Urothelium cell line (cell line): ENCODE data around the gene LRRC57.

Experiments
- DNase-seq: peaks from one replicate; pipeline ENCODE4 v3.0.0; 2011; ENCODE audit warnings: low spot score, mixed read lengths
- FAIRE-seq: peaks from 2 replicates; lab custom pipeline; 2011; peaks lifted over from hg19 to GRCh38; lab: Jason Lieb, UNC

The LRRC57 gene

GRCh38 chr15:42553554-42553953 is 5.0 kb upstream of the LRRC57 start:
- no peak for FAIRE-seq
- DNase-seq: no peak

- FAIRE-seq (no peak), DNase-seq (no peak)
Measured at GRCh38 chr15:42549741-42550392, 1.3 kb upstream of the LRRC57 start.

- no peak for DNase-seq
- no peak for FAIRE-seq
Measured at GRCh38 chr15:42549032-42549491, 469 bp upstream of the LRRC57 start.

- DNase-seq: no peak
- FAIRE-seq: no peak
Measured at GRCh38 chr15:42547918-42548248, 710 bp downstream of the LRRC57 start.

GRCh38 chr15:42544853-42545629 is 3.6 kb downstream of the LRRC57 start:
- no peak for DNase-seq
- FAIRE-seq: no peak

GRCh38 chr15:42533246-42533645 is 15.3 kb downstream of the LRRC57 start:
- DNase-seq (no peak), FAIRE-seq (no peak)

GRCh38 chr15:42528970-42529369 is 19.6 kb downstream of the LRRC57 start:
- FAIRE-seq (no peak), DNase-seq (no peak)

- DNase-seq (no peak), FAIRE-seq (no peak)
Measured at GRCh38 chr15:42523331-42523730, 25.3 kb downstream of the LRRC57 start.

GRCh38 chr15:42511007-42511391 is 37.6 kb downstream of the LRRC57 start:
- FAIRE-seq: no peak
- no peak for DNase-seq

- FAIRE-seq: no peak
Measured at GRCh38 chr15:42510258-42511006, 38.2 kb downstream of the LRRC57 start.

GRCh38 chr15:42508263-42508690 is 40.3 kb downstream of the LRRC57 start:
- FAIRE-seq (no peak), DNase-seq (no peak)

More at GRCh38 chr15:42510258-42511006, 38.2 kb downstream of the LRRC57 start:
- DNase-seq: no peak

GRCh38 chr15:42507514-42507913 is 41.1 kb downstream of the LRRC57 start:
- FAIRE-seq (no peak), DNase-seq (no peak)

GRCh38 chr15:42504631-42505030 is 44.0 kb downstream of the LRRC57 start:
- DNase-seq (no peak), FAIRE-seq (no peak)

- no peak for FAIRE-seq
- DNase-seq: no peak
Measured at GRCh38 chr15:42503825-42504224, 44.8 kb downstream of the LRRC57 start.

GRCh38 chr15:42502477-42502876 is 46.1 kb downstream of the LRRC57 start:
- FAIRE-seq: no peak
- no peak for DNase-seq

- FAIRE-seq: no peak
- DNase-seq: no peak
Measured at GRCh38 chr15:42499858-42500609, 48.6 kb downstream of the LRRC57 start.

GRCh38 chr15:42498212-42499068 is 50.2 kb downstream of the LRRC57 start:
- FAIRE-seq (no peak), DNase-seq (no peak)

GRCh38 chr15:42495361-42496212 is 53.0 kb downstream of the LRRC57 start, which contains the start of gene SNAP23:
Gene SNAP23, plus strand, starts transcription at chr15:42495634. Its CDS starts 16,213 bp downstream, at chr15:42511847.
- DNase-seq (peak; percentile 94), FAIRE-seq (no peak)

- DNase-seq (peak; percentile 25), FAIRE-seq (no peak)
Measured at GRCh38 chr15:42494998-42495360, 53.6 kb downstream of the LRRC57 start.
